ENCODE results near the gene ARHGEF39. TPM values are rescaled to one million over a fixed set of nuclear protein-coding genes. Genes with fewer than 3 reads are reported as not detected.

ARHGEF39 gene
- total RNA-seq, 4 donors from 2014 or later: 1.5 to 3.6 (median 2.4) TPM; not detected in 1

DNA sequence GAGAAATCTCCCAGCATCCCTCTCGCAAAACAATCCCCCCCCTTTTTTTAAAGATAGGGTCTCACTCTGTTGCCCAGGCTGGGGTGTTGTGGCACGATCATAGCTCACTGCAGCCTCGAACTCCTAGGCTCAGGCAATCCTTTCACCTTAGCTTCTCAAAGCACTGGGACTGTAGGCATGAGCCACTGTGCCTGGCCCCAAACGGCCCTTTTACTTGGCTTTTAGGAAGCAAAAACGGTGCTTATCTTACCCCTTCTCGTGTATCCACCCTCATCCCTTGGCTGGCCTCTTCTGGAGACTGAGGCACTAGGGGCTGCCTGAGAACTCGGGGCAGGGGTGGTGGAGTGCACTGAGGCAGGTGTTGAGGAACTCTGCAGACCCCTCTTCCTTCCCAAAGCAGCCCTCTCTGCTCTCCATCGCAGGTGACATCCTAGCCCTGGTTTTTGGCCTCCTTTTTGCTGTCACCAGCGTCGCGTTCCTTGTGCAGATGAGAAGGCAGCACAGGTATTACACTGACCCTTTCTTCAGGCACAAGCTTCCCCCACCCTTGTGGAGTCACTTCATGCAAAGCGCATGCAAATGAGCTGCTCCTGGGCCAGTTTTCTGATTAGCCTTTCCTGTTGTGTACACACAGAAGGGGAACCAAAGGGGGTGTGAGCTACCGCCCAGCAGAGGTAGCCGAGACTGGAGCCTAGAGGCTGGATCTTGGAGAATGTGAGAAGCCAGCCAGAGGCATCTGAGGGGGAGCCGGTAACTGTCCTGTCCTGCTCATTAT, 15.5 kb upstream of the ARHGEF39 start:
- DNase-seq: no peak
- Histone ChIP-seq H3K4me1 (peaks cover 0 to 7% of the 10 kb centered on the region in 2 donors), H3K27me3 (no peaks in the 10 kb centered on the region), H3K9me3 (no peaks in the 10 kb centered on the region), H3K27ac (peak overlapping the region; percentile 2 to 12), H3K4me3 (no peak overlapping the region), H3K36me3 (no peaks in the 10 kb centered on the region)
- no peak for TF ChIP-seq POLR2A (IDR thresholded peaks at IDR 0.05)
- TF ChIP-seq, protein P1, sequence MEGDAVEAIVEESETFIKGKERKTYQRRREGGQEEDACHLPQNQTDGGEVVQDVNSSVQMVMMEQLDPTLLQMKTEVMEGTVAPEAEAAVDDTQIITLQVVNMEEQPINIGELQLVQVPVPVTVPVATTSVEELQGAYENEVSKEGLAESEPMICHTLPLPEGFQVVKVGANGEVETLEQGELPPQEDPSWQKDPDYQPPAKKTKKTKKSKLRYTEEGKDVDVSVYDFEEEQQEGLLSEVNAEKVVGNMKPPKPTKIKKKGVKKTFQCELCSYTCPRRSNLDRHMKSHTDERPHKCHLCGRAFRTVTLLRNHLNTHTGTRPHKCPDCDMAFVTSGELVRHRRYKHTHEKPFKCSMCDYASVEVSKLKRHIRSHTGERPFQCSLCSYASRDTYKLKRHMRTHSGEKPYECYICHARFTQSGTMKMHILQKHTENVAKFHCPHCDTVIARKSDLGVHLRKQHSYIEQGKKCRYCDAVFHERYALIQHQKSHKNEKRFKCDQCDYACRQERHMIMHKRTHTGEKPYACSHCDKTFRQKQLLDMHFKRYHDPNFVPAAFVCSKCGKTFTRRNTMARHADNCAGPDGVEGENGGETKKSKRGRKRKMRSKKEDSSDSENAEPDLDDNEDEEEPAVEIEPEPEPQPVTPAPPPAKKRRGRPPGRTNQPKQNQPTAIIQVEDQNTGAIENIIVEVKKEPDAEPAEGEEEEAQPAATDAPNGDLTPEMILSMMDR (IDR thresholded peaks at IDR 0.05): no peak
- intact Hi-C loops (cut with DNase I; ENCODE audit: low total_unique reads): no loop called here

DNA sequence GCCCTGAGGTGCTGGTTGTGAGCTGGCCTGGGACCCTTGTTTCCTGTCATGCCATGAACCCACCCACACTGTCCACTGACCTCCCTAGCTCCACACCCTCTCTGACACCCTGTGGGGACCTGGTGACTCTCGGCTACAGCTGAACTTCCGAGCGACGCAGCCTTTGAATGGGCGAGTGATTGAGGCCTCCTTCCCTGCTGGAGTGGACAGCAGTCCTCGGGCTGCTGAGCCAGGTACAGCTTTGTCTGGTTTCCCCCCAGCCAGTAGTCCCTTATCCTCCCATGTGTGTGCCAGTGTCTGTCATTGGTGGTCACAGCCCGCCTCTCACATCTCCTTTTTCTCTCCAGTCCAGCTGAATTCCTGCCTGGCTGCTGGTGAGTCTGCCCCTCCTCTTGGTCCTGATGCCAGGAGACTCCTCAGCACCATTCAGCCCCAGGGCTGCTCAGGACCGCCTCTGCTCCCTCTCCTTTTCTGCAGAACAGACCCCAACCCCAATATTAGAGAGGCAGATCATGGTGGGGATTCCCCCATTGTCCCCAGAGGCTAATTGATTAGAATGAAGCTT, 14.9 kb upstream of the ARHGEF39 start:
- peak overlapping the region in 1 of 2 donors; percentile 2 for H3K27ac ChIP-seq

DNA sequence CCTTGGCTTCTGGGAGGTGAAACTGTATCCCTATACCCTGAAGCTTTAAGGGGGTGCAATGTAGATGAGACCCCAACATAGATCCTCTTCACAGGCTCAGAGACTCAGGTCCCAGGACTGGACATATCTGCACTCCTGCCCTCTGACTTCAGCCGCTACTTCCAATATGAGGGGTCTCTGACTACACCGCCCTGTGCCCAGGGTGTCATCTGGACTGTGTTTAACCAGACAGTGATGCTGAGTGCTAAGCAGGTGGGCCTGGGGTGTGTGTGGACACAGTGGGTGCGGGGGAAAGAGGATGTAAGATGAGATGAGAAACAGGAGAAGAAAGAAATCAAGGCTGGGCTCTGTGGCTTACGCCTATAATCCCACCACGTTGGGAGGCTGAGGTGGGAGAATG, 14.1 kb upstream of the ARHGEF39 start:
- no peak for DNase-seq
- TF ChIP-seq, protein P1 (IDR thresholded peaks at IDR 0.05): no peak
- no peak for TF ChIP-seq POLR2A (IDR thresholded peaks at IDR 0.05)
- Histone ChIP-seq H3K9me3 (no peaks in the 10 kb centered on the region), H3K36me3 (no peaks in the 10 kb centered on the region), H3K4me3 (no peak overlapping the region), H3K4me1 (peaks cover 0 to 7% of the 10 kb centered on the region in 2 donors), H3K27ac (no peak overlapping the region), H3K27me3 (no peaks in the 10 kb centered on the region)
- intact Hi-C loops (cut with DNase I; ENCODE audit: low total_unique reads): no loop called here

More for the DNA sequence above, 14.9 kb upstream of the ARHGEF39 start:
- DNase-seq: no peak
- no peak overlapping the region for H3K4me3 ChIP-seq
- H3K27me3 ChIP-seq: no peaks in the 10 kb centered on the region
- no peaks in the 10 kb centered on the region for H3K36me3 ChIP-seq
- intact Hi-C loops (cut with DNase I; ENCODE audit: low total_unique reads): no loop called here
- TF ChIP-seq, protein P1 (IDR thresholded peaks at IDR 0.05): no peak
- no peak for TF ChIP-seq POLR2A (IDR thresholded peaks at IDR 0.05)
- H3K9me3 ChIP-seq: no peaks in the 10 kb centered on the region
- peaks cover 0 to 7% of the 10 kb centered on the region in 2 donors for H3K4me1 ChIP-seq

DNA sequence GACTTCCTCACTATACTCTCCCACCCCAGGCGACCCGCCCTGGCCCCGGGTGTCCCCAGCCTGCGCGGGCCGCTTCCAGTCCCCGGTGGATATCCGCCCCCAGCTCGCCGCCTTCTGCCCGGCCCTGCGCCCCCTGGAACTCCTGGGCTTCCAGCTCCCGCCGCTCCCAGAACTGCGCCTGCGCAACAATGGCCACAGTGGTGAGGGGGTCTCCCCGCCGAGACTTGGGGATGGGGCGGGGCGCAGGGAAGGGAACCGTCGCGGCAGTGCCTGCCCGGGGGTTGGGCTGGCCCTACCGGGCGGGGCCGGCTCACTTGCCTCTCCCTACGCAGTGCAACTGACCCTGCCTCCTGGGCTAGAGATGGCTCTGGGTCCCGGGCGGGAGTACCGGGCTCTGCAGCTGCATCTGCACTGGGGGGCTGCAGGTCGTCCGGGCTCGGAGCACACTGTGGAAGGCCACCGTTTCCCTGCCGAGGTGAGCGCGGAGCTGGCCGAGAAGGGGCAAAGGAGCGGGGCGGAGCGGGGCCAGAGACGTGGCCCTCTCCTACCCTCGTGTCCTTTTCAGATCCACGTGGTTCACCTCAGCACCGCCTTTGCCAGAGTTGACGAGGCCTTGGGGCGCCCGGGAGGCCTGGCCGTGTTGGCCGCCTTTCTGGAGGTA, 10.9 kb upstream of the ARHGEF39 start:
- intact Hi-C loops (cut with DNase I; ENCODE audit: low total_unique reads): no loop called here
- H3K36me3 ChIP-seq: no peaks in the 10 kb centered on the region

More for the DNA sequence above, 10.9 kb upstream of the ARHGEF39 start:
- Histone ChIP-seq H3K4me1 (no peaks in the 10 kb centered on the region), H3K27ac (peak overlapping the region in 1 of 2 donors; percentile 16), H3K9me3 (no peaks in the 10 kb centered on the region), H3K27me3 (no peaks in the 10 kb centered on the region), H3K4me3 (peak overlapping the region; percentile 34 to 44)
- DNase-seq: peak in 1 of 2 donors; percentile 48
- no peak for TF ChIP-seq POLR2A (IDR thresholded peaks at IDR 0.05)
- TF ChIP-seq, protein P1 (IDR thresholded peaks at IDR 0.05): no peak
